ENCODE measurements around the gene BPTF.
"Not testable (repeated sequence)": the region's sequence is repeated elsewhere in the genome, so short reads cannot be mapped to it uniquely, and the experiment has no call there.

Gene BPTF

GRCh38 chr17:67821871-67822367 is 3.4 kb upstream of the BPTF start:
- Mint-ChIP-seq H3K27ac (no peak overlapping the region), H3K9me3 (no peaks in the 10 kb centered on the region), H3K4me1 (peaks cover 9% of the 10 kb centered on the region), H3K36me3 (peaks cover 17% of the 10 kb centered on the region), H3K4me3 (no peak overlapping the region)
- no peak for ATAC-seq
- DNase-seq (ENCODE audit: low spot score in 2 of 2) = no peak

- Mint-ChIP-seq H3K27ac (peak overlapping the region; percentile 95), H3K4me3 (peak overlapping the region; percentile 89), H3K4me1 (peaks cover 33% of the 10 kb centered on the region), H3K36me3 (peaks cover 39% of the 10 kb centered on the region)
- DNase-seq (ENCODE audit: low spot score in 2 of 2) = peak; percentile 45 to 87
- not testable (repeated sequence) for H3K9me3 Mint-ChIP-seq
- ATAC-seq = peak; percentile 69
Observed at GRCh38 chr17:67825627-67826601, 611 bp downstream of the BPTF start.

- DNase-seq (ENCODE audit: low spot score in 2 of 2) = peak in 1 of 2 donors; percentile 49
- H3K4me1 Mint-ChIP-seq = peaks cover 54% of the 10 kb centered on the region
- ATAC-seq = peak; percentile 53
- H3K4me3 Mint-ChIP-seq = peak overlapping the region; percentile 89
- H3K27ac Mint-ChIP-seq = peak overlapping the region; percentile 16
- no peaks in the 10 kb centered on the region for H3K9me3 Mint-ChIP-seq
- peaks cover 57% of the 10 kb centered on the region for H3K36me3 Mint-ChIP-seq
Observed at GRCh38 chr17:67829331-67829730, 4.0 kb downstream of the BPTF start.

- Mint-ChIP-seq H3K9me3 (no peaks in the 10 kb centered on the region), H3K36me3 (peaks cover 55% of the 10 kb centered on the region), H3K4me3 (no peak overlapping the region), H3K4me1 (peaks cover 65% of the 10 kb centered on the region), H3K27ac (peak overlapping the region; percentile 43)
- ATAC-seq (no peak), DNase-seq (ENCODE audit: low spot score in 2 of 2) (peak in 1 of 2 donors; percentile 26)
Observed at GRCh38 chr17:67830440-67830839, 5.1 kb downstream of the BPTF start.

GRCh38 chr17:67831268-67831667 is 6.0 kb downstream of the BPTF start:
- Mint-ChIP-seq H3K27ac (no peak overlapping the region), H3K36me3 (peaks cover 49% of the 10 kb centered on the region), H3K9me3 (no peaks in the 10 kb centered on the region), H3K4me3 (no peak overlapping the region), H3K4me1 (peaks cover 71% of the 10 kb centered on the region)
- ATAC-seq (no peak), DNase-seq (ENCODE audit: low spot score in 2 of 2) (no peak)

- DNase-seq (ENCODE audit: low spot score in 2 of 2) = peak in 1 of 2 donors; percentile 28
- Mint-ChIP-seq H3K4me3 (no peak overlapping the region), H3K9me3 (no peaks in the 10 kb centered on the region), H3K36me3 (peaks cover 33% of the 10 kb centered on the region), H3K4me1 (peaks cover 73% of the 10 kb centered on the region), H3K27ac (peak overlapping the region; percentile 80)
- no peak for ATAC-seq
Observed at GRCh38 chr17:67833134-67833533, 7.8 kb downstream of the BPTF start.

GRCh38 chr17:67833946-67834631 is 8.8 kb downstream of the BPTF start:
- Mint-ChIP-seq H3K9me3 (no peaks in the 10 kb centered on the region), H3K27ac (peak overlapping the region; percentile 80), H3K36me3 (peaks cover 27% of the 10 kb centered on the region), H3K4me1 (peaks cover 67% of the 10 kb centered on the region), H3K4me3 (no peak overlapping the region)
- ATAC-seq = no peak
- DNase-seq (ENCODE audit: low spot score in 2 of 2) = peak in 1 of 2 donors; percentile 10

GRCh38 chr17:67834634-67835033 is 9.3 kb downstream of the BPTF start:
- Mint-ChIP-seq H3K4me1 (peaks cover 64% of the 10 kb centered on the region), H3K4me3 (no peak overlapping the region), H3K9me3 (no peaks in the 10 kb centered on the region), H3K27ac (no peak overlapping the region), H3K36me3 (peaks cover 22% of the 10 kb centered on the region)
- peak in 1 of 2 donors; percentile 44 for DNase-seq (ENCODE audit: low spot score in 2 of 2)
- peak; percentile 68 for ATAC-seq

- Mint-ChIP-seq H3K4me3 (peak overlapping the region; percentile 37), H3K27ac (no peak overlapping the region), H3K36me3 (peaks cover 21% of the 10 kb centered on the region), H3K9me3 (no peaks in the 10 kb centered on the region), H3K4me1 (peaks cover 60% of the 10 kb centered on the region)
- DNase-seq (ENCODE audit: low spot score in 2 of 2) = no peak
- ATAC-seq = peak; percentile 90
Observed at GRCh38 chr17:67836205-67836987, 11.1 kb downstream of the BPTF start.

GRCh38 chr17:67837965-67838364 is 12.7 kb downstream of the BPTF start:
- Mint-ChIP-seq H3K4me1 (peaks cover 63% of the 10 kb centered on the region), H3K4me3 (no peak overlapping the region), H3K9me3 (no peaks in the 10 kb centered on the region), H3K27ac (no peak overlapping the region), H3K36me3 (peaks cover 16% of the 10 kb centered on the region)
- DNase-seq (ENCODE audit: low spot score in 2 of 2) (no peak), ATAC-seq (no peak)

- no peak overlapping the region for H3K27ac Mint-ChIP-seq
- peaks cover 11% of the 10 kb centered on the region for H3K36me3 Mint-ChIP-seq
- H3K9me3 Mint-ChIP-seq = no peaks in the 10 kb centered on the region
- no peak overlapping the region for H3K4me3 Mint-ChIP-seq
- no peak for ATAC-seq
- no peak for DNase-seq (ENCODE audit: low spot score in 2 of 2)
- peaks cover 59% of the 10 kb centered on the region for H3K4me1 Mint-ChIP-seq
Observed at GRCh38 chr17:67838538-67838937, 13.2 kb downstream of the BPTF start.

- ATAC-seq = no peak
- no peak for DNase-seq (ENCODE audit: low spot score in 2 of 2)
- no peak overlapping the region for H3K27ac Mint-ChIP-seq
- H3K4me3 Mint-ChIP-seq = no peak overlapping the region
- no peaks in the 10 kb centered on the region for H3K9me3 Mint-ChIP-seq
- peaks cover 33% of the 10 kb centered on the region for H3K4me1 Mint-ChIP-seq
- peaks cover 8% of the 10 kb centered on the region for H3K36me3 Mint-ChIP-seq
Observed at GRCh38 chr17:67841992-67842391, 16.7 kb downstream of the BPTF start.

- ATAC-seq (no peak), DNase-seq (ENCODE audit: low spot score in 2 of 2) (no peak)
- H3K36me3 Mint-ChIP-seq = peaks cover 8% of the 10 kb centered on the region
- no peak overlapping the region for H3K27ac Mint-ChIP-seq
- H3K9me3 Mint-ChIP-seq = no peaks in the 10 kb centered on the region
- H3K4me3 Mint-ChIP-seq = no peak overlapping the region
- H3K4me1 Mint-ChIP-seq = peaks cover 29% of the 10 kb centered on the region
Observed at GRCh38 chr17:67842648-67843047, 17.3 kb downstream of the BPTF start.

GRCh38 chr17:67845374-67845773 is 20.1 kb downstream of the BPTF start:
- Mint-ChIP-seq H3K4me1 (peaks cover 21% of the 10 kb centered on the region), H3K36me3 (peaks cover 8% of the 10 kb centered on the region), H3K27ac (no peak overlapping the region), H3K9me3 (no peaks in the 10 kb centered on the region), H3K4me3 (no peak overlapping the region)
- DNase-seq (ENCODE audit: low spot score in 2 of 2) = no peak
- no peak for ATAC-seq

- not testable (repeated sequence) for ATAC-seq; DNase-seq (ENCODE audit: low spot score in 2 of 2); H3K4me3 Mint-ChIP-seq; H3K9me3 Mint-ChIP-seq; H3K27ac Mint-ChIP-seq; H3K36me3 Mint-ChIP-seq
- H3K4me1 Mint-ChIP-seq = peaks cover 26% of the 10 kb centered on the region
Observed at GRCh38 chr17:67848189-67848588, 22.9 kb downstream of the BPTF start.

All from stimulated activated effector memory CD8-positive, alpha-beta T cell treated with anti-CD3 and anti-CD28 coated beads, Interleukin-12 subunit alpha, Interleukin-12 subunit beta, amount 100 ng/mL, for 72 hours (primary cell).